HG03139 (cell line): Measurements from ENCODE around the gene NUMB.
"Not testable (repeated sequence)": the region's sequence is repeated elsewhere in the genome, so short reads cannot be mapped to it uniquely, and the experiment has no call there.

Experiments
- ATAC-seq: cut with Tn5 transposase; IDR thresholded peaks from one replicate; pipeline ENCODE4 v1.9.1; 2021; ENCODE audit not compliant: unreplicated experiment

The NUMB gene

DNA sequence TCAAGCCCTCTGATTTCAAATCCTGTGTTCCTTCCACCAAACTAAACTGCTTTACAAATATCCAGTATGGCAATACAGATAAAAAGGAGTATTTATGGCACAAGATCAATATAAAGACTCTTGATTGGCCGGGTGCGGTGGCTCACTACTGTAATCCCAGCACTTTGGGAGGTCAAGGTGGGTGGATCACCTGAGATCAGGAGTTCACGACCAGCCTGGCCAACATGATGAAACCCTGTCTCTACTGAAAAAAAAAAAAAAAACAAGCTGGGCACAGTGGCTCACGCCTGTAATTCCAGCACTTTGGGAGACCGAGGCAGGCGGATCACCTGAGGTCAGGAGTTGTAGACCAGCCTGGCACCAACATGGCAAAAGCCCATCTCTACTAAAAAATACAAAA lies 35.3 kb downstream of the NUMB start:
- not testable (repeated sequence) for ATAC-seq

DNA sequence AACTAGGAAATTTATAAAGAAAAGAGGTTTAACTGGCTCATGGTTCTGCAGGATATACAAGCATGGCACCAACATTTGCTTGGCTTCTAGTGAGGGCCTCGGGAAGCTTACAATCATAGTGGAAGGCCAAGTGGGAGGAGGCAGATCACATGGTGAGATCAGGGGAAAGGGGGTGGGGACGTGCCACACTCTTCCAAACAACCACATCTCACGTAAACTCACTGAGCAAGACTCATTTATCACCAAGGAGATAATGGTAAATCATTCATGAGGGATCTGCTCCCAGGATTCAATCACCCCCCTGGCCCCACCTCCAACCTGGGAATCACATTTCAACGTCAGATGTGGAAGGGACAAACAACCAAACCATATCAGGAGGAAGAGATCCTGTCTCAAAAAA lies 35.8 kb downstream of the NUMB start:
- no peak for ATAC-seq

DNA sequence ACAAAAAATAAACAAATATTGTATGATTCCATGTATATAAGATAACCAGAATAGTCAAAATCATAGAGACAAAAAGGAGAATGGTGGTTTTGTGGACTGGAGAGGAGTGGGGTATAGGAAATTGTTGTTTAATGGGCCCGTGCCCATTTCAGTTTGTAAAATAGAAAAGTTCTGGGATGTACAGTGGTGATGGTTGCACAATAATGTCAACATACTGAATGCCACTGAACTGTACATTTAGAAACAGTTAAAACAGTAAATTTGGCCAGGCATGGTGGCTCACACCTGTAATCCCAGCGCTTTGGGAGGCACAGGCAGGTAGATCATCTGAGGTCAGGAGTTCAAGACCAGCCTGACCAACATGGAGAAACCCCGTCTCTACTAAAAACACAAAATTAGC lies 40.1 kb downstream of the NUMB start:
- ATAC-seq = no peak

DNA sequence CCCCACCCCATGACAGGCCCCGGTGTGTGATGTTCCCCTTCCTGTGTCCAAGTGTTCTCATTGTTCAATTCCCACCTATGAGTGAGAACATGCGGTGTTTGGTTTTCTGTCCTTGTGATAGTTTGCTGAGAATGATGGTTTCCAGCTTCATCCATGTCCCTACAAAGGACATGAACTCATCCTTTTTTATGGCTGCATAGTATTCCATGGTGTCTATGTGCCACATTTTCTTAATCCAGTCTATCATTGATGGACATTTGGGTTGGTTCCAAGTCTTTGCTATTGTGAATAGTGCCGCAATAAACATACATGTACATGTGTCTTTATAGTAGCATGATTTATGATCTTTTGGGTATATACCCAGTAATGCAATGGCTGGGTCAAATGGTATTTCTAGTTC lies 52.1 kb downstream of the NUMB start:
- not testable (repeated sequence) for ATAC-seq

DNA sequence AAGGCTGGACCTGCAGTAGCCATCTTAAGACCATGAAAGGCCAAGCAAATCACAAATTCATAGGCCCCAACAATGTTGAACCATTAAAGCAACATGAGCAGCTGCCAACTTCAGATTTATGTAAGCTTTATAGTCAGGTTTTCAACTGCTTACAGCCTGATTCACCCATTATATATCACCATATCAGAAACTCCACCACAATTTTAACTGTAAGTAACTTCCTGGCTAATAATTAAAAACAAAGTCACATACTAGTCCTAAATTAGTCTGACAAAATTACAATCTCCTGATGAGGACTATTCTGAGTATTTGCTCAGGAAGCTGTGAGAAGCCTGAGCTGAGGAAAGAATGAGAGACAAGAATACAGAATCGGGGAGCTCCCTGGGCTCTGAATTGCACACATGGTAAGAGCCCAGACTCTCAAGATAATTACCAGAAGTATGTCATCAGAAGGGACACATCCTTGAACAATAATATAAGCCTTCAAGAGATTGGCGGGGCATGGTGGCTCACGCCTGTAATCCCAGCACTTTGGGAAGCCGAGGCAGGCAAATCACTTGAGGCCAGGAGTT lies 55.1 kb downstream of the NUMB start:
- ATAC-seq = no peak

DNA sequence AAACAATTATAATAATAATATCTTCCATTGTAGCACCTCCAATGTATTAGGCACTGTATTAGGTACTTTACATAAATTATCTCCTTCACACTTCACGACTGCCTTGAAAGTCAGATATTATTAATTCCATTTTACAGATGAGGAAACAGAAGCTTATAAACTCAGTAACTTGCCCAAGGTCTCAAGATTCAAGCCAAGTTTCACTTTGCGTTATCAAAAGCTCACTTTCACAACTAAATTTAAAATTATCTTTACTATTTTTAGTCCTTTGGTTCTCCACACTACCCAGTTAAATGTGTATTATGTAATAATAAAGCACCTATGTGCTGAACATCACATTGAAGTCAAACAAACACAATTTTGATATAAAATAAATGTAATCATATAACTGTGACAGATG lies 55.8 kb downstream of the NUMB start:
- ATAC-seq = no peak

DNA sequence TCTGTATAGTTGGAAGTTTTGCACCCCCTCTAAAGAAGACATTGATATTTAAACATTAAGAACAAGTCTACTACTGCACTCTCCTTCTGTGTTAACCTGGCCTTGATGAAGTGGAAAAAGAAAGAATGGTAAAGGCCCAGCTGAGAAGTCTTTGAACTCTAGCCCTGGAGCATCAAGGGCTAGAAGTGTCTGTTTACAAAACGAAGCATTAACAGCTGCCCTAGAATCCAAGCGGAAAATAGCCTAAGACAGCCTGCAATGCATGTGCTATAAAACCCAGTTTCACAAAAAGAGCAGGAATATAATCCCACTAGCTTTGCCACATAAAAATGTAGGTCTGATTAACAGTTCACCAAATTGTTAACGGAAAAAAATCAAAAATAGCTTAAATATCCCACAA lies 60.5 kb downstream of the NUMB start:
- no peak for ATAC-seq

DNA sequence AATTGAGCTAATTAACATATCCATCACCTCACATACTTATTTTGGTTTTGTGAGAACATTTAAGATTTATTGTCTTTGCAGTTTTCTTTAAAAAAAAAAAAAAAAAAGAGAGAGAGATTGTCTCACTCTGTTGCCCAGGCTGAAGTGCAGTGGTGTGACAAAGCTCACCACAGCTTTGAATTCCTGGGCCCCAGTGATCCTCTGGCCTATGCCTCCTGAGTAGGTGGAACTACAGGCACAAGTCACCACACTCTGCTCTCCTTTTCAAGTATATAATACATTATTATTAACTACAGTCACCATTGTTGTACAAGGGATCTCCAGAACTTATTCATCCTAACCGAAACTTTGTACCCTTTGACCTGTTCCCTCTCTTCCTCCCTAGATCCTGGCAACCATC lies 64.0 kb downstream of the NUMB start:
- no peak for ATAC-seq

DNA sequence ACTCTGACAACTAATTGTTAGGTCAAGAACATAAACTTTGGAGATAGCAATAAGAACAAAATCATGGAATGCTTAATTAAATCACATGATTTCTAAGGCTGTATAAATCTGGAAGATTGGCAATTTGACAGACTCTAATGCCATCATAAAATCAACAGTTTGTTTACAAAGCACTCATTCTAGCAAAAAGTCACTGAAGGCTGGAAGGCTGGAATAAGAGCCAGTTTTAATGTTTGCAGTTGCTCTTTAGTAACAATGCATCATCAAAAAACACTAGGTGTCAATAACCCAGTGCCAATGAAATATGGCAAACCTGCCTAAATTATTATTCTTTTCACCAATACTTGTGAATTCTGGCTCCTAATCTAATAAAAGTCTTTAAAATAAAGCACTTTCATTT lies 65.0 kb downstream of the NUMB start:
- ATAC-seq = no peak

DNA sequence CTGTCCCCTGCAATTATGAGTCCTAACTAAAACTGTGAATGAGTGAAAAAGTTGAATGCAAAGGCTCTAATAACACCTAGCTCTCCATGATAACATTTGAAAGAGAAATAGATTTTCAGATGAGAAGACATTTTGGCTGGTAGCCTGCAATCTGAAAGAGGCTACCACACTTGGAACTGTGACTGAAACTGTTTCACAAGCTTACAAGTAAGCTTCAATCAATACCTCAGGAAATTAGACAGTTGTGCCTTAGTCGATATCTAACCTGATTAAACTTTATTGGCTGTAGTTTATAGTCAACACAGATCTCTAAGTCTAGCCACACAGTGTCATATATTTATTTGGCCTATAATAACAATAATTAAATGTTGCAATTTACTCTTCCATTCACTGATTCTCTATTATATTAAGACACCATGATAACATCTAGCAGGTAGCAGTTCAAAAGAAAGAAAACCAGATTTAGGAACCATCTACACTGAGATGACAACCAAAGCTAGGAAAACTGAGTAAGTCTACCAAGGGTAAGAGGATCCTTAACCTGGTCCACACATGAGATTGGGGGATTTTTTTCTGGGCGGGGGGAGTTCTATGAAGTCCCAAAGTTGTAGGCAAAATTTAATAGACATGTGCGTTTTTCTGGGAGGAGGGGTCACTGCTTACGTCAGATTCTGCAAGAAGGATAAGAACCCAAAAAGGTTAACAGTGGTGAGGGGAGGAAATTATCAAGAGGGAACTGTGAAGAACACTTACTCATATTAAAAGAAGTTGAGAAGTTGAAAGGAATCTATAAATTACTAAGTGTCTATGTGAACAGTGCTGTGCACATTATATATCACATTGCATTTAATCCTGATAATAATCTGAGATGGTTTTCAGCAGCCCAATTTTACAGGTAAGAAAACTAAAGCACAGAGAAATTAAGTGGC lies 65.8 kb downstream of the NUMB start:
- no peak for ATAC-seq

DNA sequence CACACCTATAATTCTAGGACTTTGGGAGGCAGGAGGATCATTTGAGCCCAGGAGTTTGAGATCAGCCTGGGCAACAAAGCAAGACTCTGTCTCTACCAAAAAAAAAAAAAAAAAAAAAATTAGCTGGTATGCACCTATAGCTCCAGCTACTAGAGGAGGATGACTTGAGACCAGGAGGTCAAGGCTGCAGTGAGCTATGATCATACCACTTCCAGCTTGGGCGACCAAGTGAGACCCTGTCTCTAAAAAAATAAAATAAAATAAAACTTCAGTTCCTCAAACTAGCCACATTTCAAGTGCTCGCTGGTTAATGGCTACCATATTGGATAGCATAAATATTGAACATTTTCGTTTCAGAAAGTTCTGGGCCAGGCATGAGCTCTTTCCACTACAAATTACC lies 70.5 kb downstream of the NUMB start:
- ATAC-seq = not testable (repeated sequence)

DNA sequence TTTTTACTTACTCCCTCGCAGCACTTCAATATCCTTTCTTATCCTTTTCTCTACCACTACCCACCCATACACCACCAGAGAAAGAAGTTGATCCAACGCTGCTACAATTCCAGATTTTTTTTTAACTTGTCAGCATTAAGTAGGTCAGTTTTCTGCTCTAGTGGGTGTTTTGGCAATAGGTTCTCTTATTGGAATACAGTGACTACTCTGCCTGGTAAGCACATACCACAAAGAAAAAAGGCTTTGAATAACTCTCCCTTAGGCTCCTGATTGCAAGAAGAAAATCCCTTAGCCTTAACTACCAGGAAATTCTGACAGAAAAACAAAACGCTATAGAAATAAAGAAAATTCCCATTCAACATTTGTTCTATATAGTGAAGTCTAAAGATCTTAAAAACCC lies 72.0 kb downstream of the NUMB start:
- no peak for ATAC-seq

DNA sequence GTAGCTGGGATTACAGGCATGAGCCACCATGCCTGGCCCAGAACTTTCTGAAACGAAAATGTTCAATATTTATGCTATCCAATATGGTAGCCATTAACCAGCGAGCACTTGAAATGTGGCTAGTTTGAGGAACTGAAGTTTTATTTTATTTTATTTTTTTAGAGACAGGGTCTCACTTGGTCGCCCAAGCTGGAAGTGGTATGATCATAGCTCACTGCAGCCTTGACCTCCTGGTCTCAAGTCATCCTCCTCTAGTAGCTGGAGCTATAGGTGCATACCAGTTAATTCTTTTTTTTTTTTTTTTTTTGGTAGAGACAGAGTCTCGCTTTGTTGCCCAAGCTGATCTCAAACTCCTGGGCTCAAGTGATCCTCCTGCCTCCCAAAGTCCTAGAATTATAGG lies 73.3 kb downstream of the NUMB start:
- ATAC-seq = not testable (repeated sequence)

DNA sequence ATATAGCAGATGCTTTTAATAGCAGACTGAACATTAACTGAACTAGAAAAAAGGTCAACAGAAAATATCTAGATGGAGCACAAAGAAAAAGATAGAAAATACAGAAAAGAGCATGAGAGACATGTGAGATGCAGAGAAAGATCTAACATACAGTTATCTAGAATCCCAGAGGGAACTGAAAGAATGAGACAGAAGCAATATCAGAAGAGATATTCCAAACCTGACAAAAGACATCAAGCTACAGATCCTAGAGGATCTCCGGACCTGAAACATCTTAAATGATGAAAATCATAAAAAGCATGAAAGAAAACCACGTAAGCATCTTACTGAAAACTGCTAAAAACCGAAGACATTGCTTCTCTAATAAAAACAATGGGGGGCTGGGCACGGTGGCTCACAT lies 75.0 kb downstream of the NUMB start:
- ATAC-seq = no peak

DNA sequence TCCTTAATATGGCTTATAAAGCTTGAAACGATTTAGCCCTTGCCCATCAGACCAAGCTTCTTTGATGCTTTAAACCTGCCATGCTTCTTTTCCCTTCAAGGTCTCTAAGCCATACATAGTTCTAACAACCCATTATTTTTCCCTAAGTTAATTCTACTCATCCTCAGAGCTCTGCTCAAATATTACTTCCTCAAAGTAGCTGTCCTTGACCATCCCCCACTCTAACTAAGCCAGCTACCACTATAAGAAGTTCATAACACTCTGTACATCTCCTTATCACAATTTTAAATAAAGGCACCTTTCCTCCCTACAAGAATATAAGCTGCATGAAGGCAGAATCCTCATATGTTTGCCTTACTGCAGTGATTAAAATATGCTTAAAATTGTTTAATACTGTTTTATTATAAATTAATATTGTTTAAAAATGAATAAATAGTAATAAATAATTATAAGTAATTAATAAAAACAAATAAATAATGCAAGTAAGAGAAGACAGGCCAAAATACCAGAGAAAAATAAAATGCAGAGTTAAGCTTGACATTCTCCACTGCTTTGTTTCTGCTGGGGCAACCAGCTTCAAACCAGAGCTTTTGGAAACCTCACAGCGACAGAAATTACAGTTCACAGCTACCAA lies 76.8 kb downstream of the NUMB start:
- no peak for ATAC-seq

DNA sequence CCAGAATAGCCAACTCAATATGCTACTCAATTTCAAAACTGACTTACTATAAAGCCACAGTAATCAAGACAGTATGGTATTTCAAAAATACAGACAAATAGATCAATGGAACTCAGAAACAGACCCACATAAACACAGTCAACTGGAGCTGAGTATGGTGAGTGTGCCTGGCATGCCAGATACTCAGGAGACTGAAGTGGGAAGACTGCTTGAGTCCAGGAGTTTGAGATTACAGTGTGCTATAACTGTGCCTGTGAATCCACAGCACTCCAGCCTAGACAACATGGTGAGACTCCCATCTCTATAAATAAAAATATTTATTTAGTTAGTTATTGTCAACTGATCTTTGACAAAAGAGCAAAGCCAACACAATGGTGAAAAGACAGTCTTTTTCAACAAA lies 81.8 kb downstream of the NUMB start:
- no peak for ATAC-seq

DNA sequence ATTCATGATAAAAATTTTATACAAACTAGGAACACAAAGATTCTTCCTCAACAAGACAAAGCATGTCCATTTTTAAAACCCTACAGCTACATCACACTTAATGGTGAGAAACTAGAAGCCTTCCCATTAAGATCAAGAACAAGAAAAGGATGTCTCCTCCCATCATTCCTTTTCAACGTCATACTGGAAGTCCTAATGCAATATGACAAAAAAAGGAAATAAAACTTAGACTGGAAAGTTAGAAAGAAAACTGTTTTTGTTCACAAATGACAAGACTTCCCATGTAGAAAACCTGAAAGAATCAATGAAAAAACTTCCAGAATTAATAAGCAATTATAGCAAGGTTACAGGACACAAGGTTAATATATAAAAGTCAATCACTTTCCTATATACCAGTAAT lies 82.5 kb downstream of the NUMB start:
- no peak for ATAC-seq

DNA sequence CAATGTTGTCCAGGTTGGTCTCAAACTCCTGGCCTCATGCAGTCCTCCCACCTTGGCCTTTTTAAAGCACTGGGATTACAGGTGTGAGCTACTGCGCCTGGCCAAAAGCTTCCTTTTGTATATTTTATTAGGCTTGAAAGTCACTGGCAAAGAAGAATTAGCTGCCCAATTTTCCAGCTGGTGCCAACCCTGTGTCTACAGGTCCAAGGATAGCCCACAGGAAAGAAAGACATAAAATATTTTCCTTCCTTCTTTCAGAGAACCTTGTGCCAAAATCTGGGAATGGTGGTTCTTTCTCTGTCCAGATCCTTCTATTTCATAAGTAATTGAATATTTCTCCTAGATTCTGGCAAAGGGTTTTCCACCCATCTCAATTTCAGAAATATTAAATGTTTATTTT lies 84.1 kb downstream of the NUMB start:
- no peak for ATAC-seq

DNA sequence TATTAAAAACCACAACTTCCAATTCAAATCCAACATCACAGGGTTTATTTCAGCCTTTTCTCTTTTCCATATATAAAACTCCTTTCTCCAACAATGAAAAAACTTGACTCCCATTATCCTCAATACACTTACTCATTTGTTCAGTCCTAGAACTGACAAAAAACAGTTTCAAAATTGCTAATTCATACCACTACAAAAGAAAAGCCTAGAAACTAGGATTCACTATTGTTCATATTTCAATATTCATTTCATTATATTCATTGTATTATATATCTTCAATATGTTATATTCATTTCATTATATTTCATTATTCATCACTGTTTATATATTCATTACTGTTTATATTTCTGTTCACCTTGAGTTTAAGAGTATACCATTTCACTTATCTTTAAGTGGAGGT lies 85.8 kb downstream of the NUMB start:
- ATAC-seq = no peak

DNA sequence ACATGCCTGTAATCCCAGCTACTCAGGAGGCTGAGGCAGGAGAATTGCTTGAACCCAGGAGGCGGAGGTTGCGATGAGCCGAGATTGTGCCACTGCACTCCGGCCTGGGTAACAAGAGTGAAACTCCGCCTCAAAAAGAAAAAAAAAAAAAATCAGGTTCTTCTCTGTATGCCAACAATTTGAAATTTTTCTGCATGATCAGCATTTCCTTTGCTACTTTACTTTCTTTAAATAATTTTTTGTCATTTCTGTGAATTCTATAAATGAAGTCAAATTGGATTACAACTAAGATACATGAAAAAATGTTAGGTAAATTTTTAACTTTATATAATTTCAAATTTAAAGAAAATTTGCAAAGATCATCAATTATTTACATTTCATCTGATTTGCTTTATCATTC lies 87.8 kb downstream of the NUMB start:
- ATAC-seq = no peak

DNA sequence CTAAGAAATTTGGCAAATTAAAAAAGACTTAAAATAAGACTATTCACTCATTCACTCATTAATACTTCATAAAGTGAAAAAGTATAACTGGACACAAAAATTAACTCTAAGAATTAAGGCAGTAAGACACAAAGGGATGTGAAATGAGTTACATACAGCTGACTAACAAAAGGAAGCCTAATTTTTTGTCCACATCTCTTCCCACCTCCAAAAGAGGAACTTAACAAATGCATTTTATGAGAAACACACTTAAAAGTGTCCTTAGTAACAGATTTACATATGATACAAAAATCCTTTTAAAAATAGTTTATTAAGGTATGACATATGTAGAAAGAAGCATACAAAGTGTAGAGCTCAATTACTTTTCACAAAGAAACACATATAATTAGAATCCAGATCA lies 88.9 kb downstream of the NUMB start:
- ATAC-seq = no peak

DNA sequence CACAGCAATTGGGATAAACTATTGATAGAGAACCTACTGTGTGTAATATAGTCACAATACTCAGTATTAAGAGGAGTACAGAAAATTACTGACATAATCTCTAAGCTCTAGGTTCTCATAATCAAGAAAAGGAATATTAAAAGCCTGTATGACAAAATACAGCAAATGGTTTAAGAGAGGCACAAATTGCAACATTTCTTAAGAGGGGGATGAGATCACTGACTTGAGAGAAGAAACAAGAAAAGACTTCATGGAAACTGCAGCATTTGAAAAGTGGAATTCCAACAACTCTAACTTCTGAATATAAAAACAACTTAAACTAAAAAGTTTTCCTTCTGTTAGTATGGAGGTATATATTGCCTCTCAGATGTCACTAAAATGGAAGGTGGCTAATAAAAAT lies 89.7 kb downstream of the NUMB start:
- ATAC-seq = no peak
